NCI-H128 (cell line): ENCODE data around the gene APMAP.
A peak's percentile ranks its signal among the peaks of the same experiment; 100 is the strongest.

ENCODE experiments used
- DNase-seq: peaks from one replicate; lab custom pipeline; 2025; ENCODE audit not compliant: unreplicated experiment; lab: John Stamatoyannopoulos, UW

Gene APMAP

DNA sequence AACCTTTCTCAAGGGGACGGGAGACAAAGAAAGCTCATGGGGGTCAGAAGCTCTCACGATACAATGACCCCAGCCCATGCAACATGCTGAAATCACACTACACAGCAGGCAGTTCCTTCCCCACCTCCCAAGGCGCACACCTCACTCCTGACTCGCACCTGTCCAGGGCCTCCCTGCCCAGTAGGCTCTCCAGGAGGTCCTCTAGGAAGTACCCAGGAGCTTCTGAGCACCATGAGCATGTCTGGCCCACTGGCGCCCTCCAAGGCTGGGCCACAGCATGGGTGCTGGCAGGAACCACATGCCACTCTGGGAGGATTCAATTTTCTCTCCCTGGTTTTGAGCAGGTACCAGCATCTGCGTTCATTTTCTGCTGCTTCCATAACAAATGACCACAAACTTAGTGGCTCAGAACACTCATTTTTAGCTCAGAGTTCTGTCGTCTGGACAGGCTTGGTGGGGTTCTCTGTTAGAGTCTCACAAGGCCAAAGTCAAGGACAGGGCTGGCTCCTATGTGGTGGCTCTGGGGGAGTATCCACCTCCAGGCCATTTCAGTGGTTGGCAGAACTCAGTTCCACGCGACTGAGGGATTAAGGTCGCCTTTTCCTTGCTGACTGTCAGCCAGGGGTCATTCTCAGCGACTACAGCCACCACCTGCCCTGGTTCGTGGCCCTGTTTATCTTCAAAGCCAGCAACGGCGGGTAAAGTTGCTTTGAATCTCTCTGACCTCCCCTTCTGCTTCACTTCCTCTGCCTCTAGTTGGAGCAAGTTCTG, 32.7 kb upstream of the APMAP start:
- no peak for DNase-seq

DNA sequence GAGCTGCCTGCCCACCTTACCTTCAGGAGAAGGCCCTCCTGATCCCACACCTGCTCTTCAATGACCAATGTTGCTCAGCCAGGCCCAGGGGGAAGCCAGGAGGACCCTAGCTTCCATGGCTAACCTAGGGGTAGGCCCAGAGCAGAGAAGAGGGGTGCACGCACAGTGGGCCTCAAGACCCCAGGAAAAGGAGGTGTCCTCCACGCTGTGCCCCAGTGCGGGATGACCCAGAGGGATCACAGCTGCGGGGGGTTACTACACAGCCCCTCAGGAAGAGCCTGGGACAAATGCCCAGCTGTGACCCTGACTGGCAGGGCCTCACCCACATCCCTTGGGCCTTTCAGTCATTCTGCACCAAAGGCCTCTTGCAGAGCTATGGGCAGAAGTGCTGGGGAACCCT, 31.6 kb upstream of the APMAP start:
- no peak for DNase-seq

DNA sequence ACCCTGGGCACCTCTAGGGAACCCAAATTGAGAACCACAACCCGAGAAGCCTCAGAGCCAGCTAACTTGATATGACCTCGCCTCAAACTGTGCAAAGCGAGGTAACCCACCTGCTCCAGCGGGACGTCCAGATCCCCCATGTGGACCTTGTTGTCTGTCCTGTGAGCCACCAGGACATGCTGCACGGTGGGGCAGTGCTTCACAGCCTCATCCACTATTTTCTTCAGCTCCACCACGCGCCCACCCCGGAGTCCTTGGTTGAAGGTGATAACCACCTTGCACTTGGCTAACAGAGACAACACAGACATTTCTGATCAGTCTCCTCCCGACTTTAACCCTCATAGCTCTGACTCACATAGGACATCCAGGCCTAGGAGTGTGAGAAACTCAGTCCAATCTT, 30.8 kb upstream of the APMAP start:
- no peak for DNase-seq

DNA sequence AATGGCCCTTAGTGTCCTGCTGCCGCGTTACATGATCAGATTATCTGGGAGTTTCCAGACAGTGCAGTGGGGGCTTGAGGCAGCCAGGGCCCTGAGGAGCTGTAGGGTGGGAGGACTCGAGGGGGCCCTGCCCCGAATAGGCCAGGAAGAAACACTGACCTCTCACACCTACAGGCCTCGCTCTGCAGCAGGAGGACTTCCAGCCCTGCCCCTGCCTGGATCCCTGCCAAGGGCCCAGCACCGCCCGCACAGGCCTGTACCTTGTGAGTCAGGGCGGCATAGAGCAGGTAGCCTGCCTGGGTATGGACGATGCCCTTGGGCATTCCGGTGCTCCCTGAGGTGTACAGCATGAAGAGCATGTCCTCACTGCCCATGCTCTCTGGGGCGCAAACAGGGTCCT, 30.1 kb upstream of the APMAP start:
- DNase-seq, result no peak

DNA sequence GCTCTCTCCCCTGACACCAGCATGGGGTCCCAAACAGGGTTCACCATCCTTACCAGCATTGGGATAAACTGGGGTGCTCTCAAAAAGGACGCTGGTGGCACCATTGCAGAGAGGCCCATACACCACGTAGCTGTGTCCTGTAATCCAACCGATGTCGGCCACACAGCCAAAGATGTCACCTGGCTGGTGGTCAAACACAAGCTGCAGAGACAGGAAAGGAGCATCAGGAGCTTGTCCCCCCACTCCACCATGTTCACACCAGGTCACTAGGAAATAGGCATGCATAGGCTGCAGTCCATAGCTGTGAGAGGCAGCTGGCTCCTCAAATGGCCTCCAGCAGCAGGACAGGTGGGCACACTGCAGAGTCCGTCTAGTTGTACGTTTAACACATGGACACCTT, 28.8 kb upstream of the APMAP start:
- no peak for DNase-seq

DNA sequence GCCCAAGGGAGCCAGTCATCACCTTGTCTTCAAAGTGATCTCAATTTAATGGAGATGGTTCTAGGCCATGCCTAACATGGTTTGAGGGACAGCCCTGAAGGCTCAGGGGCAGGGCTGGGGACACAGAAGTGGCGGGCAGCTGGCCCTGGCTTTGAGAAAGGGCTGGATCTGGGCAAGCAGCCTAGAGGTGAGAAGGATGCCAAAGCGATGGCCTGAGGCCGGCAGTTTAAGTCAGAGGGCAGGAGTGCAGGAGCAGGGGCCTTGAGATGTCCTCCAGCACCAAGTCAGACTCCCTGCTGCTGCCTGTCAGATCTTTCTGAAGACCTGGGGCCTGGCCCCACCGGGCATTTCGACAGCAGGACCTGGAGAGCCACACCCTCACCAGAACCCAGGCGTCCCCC, 28.4 kb upstream of the APMAP start:
- no peak for DNase-seq

DNA sequence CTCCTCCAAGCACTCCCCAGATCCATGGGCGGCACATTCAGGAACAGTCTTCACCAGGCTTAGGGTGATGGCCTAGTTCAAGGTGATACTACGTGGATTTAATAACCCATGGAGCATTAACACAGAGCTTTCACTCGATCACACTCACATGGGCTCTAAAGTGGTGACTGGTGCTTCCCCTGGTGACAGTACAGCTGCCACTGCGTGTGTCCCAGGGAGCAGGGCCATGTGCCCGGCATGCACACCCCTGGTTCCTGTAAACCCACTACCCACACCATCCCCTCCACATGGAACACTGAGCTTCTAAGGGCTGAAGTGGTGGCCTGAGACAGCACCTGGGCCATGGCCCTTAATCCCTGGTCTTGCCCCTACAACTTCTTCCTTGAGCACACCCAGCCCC, 27.8 kb upstream of the APMAP start:
- no peak for DNase-seq

DNA sequence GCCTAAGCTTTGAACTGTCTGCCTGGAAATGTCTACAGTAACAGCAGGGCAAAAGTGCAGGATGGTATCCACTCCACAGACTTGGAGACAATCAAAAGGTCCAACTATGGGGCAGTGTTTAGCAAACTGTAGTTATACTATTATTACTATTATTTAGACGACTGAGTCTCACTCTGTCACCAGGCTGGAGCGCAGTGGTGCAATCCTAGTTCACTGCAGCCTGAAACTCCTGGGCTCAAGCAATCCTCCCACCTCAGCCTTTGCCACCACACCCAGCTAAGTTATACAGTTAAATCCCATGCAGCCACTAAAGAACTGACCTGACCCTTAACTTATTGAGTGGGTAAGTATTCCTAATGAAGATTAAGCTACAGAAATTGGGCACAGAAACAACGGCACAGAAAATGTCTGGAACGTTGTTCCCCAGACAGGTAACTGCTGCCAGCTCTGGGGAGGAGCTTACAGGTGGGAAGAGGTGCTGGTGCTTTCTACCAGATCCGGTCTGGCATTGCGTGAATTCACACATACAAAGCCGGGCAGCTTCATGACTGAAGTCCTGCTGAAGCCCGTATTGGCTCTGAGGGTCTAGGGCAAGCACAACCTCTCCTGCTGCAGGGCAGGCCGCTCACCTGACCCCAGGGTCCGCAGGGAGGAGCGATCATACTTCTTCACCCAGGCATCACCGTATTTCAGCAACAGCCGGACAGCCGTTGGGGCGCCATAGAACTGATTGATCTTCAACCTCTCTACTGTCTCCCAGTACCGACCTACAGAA, 27.0 kb upstream of the APMAP start:
- DNase-seq, result no peak

DNA sequence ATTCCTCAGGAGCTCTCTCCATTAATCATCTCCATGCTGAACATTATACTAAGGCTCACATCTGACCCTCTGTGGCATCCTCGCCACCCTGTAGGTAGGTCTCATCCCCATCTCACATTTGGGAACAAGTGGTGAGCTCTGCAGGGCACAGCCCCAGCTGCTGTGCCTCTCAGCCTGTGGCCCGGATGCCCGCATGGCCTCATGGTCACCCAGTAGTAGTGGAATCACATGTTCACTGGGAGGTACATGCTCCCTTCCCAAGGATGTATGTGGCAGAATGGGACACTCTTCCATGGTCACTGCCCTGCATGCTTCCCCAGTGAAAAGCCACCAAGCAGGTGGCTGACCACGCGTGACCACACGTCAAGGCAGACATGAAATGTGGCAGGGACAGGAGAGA, 26.3 kb upstream of the APMAP start:
- no peak for DNase-seq

DNA sequence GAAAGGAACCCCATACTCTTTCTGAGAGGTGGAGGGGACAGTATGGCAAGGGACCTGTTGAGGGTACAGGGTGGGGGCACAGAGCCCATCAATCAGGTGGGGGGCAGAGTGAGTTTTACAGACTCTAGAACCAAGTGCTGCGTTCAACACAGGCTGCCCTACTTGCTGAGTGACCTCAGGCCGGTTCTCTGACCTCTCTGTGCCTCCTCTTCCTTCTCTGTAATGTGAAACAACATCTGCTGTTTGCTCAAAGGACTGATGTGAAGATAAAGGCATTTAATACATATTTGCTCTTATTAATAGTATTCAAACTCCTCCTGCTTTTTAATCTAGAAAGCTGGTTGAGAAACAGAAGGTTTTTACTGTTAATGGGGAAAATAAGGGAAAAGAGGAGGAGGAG, 25.9 kb upstream of the APMAP start:
- no peak for DNase-seq

DNA sequence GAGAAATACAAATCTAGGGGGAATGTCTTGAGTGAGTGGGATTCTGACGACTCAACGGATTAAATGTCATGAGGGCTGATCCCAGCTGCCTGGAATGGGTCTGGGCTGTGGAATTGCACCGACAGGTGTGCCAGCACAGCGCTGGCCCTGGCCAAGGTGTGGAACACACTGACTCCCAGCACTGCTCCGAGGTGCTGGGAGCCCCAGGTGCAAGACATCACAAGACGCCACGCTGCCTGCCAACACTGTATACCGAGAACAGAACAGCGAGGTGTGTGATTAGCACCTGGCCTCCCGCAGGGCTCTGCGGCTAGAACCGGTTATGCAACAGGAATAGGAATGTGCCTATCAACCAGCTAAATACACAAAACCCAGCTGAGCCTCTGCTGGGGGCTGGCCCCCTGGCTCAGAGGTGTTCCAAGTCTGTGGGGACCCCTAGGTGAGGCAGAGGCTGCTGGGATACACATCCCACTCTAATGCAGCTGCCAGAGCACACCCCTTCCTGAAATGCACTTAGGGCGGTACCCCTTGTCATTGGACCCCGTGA, 24.8 kb upstream of the APMAP start:
- DNase-seq, result peak; percentile 13

DNA sequence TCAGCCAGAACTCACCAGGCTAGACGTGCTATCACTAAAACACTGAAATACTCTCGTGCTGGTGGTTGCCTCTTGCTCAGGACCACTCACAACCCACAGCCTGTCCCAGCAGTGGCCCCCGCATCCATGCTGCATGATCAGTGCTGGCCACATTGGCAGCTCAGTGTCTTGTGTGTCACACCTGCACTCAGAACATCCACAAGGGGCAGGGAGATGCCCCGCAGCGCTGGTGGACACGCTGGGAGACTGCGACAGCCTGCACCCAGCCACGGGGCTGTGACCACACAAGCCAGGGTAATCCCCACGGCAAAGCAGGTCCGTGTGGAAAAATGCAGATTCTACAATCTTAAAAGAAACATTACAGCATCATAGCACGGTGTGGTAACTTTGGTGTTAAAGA, 23.9 kb upstream of the APMAP start:
- no peak for DNase-seq

DNA sequence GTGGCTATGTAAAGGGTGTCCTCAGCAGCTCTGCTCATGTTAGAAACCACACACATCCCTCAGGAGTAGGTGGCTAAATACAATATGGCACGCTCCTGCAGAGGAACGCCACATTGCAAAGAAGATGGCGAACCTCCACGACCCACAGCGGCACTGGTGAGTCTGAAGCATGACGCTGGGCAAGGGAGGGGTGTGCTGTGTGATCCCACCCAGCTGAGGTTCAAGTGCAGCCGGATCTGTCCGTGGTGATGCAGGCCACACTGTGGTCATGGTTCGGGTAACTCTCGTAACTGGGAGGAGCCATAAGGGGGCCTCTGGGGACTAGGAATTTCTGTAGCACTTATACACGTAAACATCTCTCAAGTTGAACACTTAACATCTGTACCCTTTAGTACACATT, 23.4 kb upstream of the APMAP start:
- DNase-seq, result no peak

DNA sequence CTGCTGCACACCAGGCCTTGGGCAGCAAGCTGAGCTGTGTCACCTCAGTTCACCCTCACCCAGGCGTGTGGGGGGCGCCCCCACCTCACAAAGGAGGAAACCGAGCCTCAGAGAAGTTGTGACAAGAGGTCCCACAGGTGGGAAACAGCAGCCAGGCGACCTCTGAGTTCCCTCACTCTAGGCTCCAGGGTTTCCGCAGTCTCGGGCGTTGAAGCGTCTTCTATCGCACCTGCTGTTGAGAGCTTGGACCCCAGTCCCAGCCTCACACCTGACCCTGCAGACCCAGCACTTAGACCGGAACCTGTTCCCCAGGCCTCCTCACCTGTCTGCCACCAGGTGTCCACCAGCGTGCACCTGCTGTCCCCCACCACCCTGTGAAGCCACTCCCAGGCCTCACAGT, 22.3 kb upstream of the APMAP start:
- no peak for DNase-seq

DNA sequence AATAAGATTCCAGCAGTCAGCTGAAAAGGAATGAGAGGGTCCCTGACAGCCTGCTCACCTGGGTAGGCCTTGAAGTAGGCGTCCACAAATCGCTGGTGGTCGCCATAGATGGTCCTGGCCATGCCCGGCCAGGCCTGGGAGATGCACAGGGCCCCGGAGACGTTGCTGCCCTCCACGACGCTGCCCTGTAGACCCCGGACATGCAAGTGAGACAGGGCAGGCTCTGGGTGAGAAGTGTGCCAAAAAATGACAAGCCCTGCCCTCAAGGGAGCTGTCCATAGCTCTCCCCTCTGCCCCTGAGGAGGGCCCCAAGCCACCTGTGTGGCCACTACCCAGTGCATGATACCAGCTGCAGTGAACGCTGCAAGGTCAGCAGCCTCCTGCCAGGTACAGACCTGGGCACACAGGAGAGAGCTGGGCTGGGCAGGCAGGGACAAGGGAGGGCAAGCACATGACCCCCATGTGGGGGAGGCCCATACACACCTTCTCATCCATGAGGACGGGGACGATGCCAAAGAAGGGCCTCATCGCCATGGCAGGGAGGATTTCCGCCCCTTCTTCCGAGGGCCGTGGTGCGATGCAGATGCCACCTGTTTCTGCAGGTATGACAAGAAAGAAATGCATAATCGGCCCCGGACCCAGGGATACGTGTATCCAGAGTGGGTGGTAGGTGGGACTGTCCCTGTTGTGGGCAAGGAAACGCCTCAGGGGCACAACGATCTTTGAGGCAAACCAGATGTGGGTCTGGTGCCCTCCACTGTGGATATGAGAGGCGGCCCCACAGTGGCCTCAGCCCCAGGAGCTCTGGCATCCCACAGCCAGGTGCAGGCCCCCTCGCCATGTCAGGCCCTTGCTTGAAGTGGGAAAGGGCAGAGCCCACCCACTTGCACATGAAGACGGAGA, 21.2 kb upstream of the APMAP start:
- no peak for DNase-seq

DNA sequence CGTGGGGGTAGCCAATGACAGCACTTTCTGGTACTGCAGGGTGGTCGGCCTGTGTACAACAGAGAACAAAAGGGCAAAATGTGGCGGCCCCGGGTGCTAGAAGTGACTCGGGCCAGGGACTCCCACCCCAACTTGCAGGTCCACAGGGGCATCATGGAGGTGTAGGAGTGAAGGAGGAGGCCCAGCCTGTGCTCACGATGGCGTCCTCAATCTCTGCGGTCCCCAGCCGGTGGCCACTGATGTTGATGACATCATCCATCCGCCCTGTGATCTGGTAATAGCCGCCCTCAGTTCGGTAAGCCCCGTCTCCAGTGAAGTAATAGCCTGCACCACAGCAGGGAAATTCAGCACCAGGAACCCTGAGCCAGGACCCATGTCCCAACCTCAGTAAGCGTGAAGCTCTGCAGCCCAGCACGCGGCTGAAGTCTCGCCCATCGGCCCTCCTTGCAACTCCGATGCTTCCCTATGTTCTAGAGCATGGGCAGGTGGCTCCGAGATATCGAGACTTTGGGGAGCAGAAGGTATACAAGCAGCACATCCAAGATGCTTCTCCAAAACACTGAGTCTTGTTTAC, 20.2 kb upstream of the APMAP start:
- DNase-seq, result no peak

DNA sequence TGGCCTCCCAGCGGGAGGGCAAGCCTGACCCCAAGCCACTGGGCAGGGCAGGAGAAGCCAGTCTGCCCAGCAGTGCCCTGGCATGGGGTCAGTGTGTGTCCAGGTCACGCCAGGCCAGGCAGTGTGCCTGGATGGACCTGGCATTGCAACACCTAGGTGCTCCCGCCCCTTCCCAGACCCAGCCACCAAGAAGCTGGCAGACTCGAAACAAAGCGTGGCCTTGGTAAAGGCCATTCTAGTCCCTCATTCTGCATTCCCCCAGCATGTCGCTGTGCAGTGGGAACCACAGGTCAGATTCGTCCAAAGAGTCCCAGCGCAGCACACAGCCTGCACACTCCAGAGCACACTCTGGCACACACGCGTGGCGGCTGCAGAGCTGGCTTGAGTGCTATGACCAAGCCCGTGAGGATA, 19.3 kb upstream of the APMAP start:
- DNase-seq, result no peak

DNA sequence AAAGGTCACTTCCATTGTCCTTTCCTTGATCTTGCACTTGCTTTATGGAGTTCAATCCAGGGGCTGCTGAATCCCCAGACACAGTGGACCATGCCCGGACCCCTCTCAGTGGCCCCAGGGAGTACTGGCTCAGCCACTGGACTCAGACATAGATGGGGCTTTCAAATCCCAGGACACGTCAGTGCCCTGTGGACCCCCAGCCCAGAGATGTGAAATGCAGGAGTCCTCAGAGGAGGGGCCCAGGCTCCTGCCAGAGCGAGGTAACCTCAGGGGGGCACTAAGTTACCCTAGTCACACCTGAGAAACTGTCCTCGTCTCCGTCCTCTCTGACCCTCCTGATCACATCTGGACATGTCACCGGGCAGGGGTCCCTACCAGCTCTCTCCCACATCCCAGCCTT, 18.7 kb upstream of the APMAP start:
- no peak for DNase-seq

DNA sequence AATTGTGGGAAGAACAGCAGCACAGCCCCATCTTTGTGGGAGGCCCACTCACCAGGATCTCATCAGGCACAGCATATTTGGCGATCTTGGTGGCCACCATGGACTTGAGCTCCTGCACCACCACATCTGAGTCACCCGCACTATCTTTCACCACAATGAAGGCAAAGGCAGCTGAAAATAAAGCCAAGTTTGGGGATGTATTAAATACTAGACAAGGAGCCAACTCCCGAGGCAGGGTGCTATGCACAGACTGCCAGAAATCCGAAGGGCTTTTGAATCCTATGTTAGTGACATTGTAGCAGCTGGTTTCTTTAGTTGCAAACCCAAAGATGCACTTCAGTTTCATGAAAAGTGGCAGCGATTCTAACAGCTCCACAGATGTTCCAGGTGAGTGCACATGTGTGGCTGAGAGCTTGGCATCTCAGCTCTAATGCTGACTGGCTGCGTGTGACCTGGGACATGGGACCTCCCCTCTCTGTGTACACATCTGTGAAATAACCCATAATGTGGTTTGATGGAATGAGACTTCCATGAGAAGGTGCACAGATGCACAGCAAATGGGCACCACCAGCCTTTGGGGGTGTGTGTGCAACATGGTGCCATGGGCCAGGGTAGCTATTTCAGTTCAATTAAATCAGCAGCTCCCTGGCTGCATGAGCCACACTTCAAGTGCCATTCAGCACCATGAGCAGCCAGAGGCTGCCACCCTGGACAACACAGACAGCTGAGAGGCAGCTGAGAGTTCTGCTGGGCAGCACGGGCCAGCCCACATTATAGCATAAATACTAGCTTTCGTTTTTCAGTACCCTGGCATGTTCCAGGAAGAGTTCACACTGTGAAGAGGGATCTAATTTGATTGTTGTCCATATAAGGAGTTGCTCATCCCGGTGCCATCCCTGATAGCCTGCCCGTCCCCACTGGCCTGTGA, 16.9 kb upstream of the APMAP start:
- DNase-seq, result no peak
